ENCODE data around the gene CAMTA1. TPM values are rescaled to one million over a fixed set of nuclear protein-coding genes. Genes with fewer than 3 reads are reported as not detected.
A peak's percentile ranks its signal among the peaks of the same experiment; 100 is the strongest.

CAMTA1 gene
- polyA plus RNA-seq, 1 donor (not counting 4 experiments of a cell fraction or from before 2014, with no cell fraction given): 51.4 TPM

- H3K9me1 ChIP-seq (ENCODE audit: control insufficient read depth, extremely low read depth, insufficient read depth, low read length): no peaks in the 10 kb centered on the region
- H2AFZ ChIP-seq (ENCODE audit: control insufficient read depth, low read length): no peak overlapping the region
- H4K20me1 ChIP-seq (ENCODE audit: control insufficient read depth, extremely low read depth, insufficient read depth, low read length): no peaks in the 10 kb centered on the region
- TF ChIP-seq CTCF (optimal IDR thresholded peaks at IDR 0.05 in 1 of 3, IDR thresholded peaks at IDR 0.05 in 1 of 3, conservative IDR thresholded peaks at IDR 0.05 in 1 of 3; ENCODE audit: extremely low read depth in 1 of 3, insufficient read depth in 2 of 3, low read length in 3 of 3) (no peak), EZH2 (IDR thresholded peaks at IDR 0.05; ENCODE audit: low read length) (no peak)
- no peaks in the 10 kb centered on the region for H3K79me2 ChIP-seq (ENCODE audit: control insufficient read depth, insufficient read depth, low read length)
- no peak overlapping the region for H3K27ac ChIP-seq (ENCODE audit: control insufficient read depth, insufficient read depth, low read length)
- H3K27me3 ChIP-seq (ENCODE audit: control insufficient read depth, extremely low read depth, insufficient read depth, low read length): peaks cover 43% of the 10 kb centered on the region
- FAIRE-seq: no peak
- H3K9me3 ChIP-seq (ENCODE audit: control insufficient read depth, low read depth, low read length): no peaks in the 10 kb centered on the region
- dilution Hi-C loops (cut with MboI; ENCODE audit: extremely low pct_ligation_motif_present, low sequenced_read_pairs): no loop called here
- H3K36me3 ChIP-seq (ENCODE audit: control insufficient read depth in 2 of 2, extremely low read depth in 1 of 2, insufficient read depth in 2 of 2, low read length in 2 of 2): no peaks in the 10 kb centered on the region
- H3K4me2 ChIP-seq (ENCODE audit: control insufficient read depth, extremely low read depth, insufficient read depth, low read depth, low read length): no peak overlapping the region
- no peak for DNase-seq (ENCODE audit: low read depth, low spot score)
- H3K4me1 ChIP-seq (ENCODE audit: control insufficient read depth, extremely low read depth, insufficient read depth, low read length): no peaks in the 10 kb centered on the region
- no peak overlapping the region for H3K4me3 ChIP-seq (ENCODE audit: control insufficient read depth in 2 of 3, extremely low read depth in 1 of 3, insufficient read depth in 2 of 3, low read depth in 1 of 3, low read length in 3 of 3)
- H3K9ac ChIP-seq (ENCODE audit: control insufficient read depth, extremely low read depth, insufficient read depth, low read length): no peak overlapping the region
These were observed 308.8 kb downstream of the CAMTA1 start for GRCh38 chr1:7094086-7094485.

DNA sequence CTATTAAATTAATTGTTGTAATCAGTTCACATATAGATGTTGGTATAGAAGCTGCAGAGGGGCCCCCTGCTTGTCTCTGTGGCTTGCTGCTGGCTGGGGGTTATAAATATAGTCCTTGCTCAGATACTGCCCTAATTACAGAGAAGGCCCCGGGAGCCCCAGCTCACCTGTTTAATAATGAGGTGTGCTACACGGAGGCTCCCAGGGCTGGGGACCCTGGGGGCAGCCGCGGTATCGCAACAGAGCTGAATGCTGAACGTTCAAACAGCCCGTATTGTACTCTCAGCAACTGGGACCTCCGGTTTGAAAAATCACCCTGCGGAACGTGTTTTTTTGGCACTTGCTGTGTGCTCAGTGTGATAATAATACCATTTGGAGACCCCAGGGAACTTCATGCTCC lies 309.3 kb downstream of the CAMTA1 start:
- no peaks in the 10 kb centered on the region for H3K9me3 ChIP-seq (ENCODE audit: control insufficient read depth, low read depth, low read length)
- DNase-seq (ENCODE audit: low read depth, low spot score) (no peak), FAIRE-seq (no peak)
- H2AFZ ChIP-seq (ENCODE audit: control insufficient read depth, low read length): no peak overlapping the region
- dilution Hi-C loops (cut with MboI; ENCODE audit: extremely low pct_ligation_motif_present, low sequenced_read_pairs): no loop called here
- TF ChIP-seq EZH2 (IDR thresholded peaks at IDR 0.05; ENCODE audit: low read length): peak; percentile 30
- no peak for TF ChIP-seq CTCF (optimal IDR thresholded peaks at IDR 0.05 in 1 of 3, IDR thresholded peaks at IDR 0.05 in 1 of 3, conservative IDR thresholded peaks at IDR 0.05 in 1 of 3; ENCODE audit: extremely low read depth in 1 of 3, insufficient read depth in 2 of 3, low read length in 3 of 3)
- no peak overlapping the region for H3K4me3 ChIP-seq (ENCODE audit: control insufficient read depth in 2 of 3, extremely low read depth in 1 of 3, insufficient read depth in 2 of 3, low read depth in 1 of 3, low read length in 3 of 3)
- H4K20me1 ChIP-seq (ENCODE audit: control insufficient read depth, extremely low read depth, insufficient read depth, low read length): no peaks in the 10 kb centered on the region
- no peak overlapping the region for H3K27ac ChIP-seq (ENCODE audit: control insufficient read depth, insufficient read depth, low read length)
- H3K36me3 ChIP-seq (ENCODE audit: control insufficient read depth in 2 of 2, extremely low read depth in 1 of 2, insufficient read depth in 2 of 2, low read length in 2 of 2): no peaks in the 10 kb centered on the region
- H3K9me1 ChIP-seq (ENCODE audit: control insufficient read depth, extremely low read depth, insufficient read depth, low read length): no peaks in the 10 kb centered on the region
- no peak overlapping the region for H3K4me2 ChIP-seq (ENCODE audit: control insufficient read depth, extremely low read depth, insufficient read depth, low read depth, low read length)
- no peaks in the 10 kb centered on the region for H3K4me1 ChIP-seq (ENCODE audit: control insufficient read depth, extremely low read depth, insufficient read depth, low read length)
- H3K79me2 ChIP-seq (ENCODE audit: control insufficient read depth, insufficient read depth, low read length): no peaks in the 10 kb centered on the region
- H3K27me3 ChIP-seq (ENCODE audit: control insufficient read depth, extremely low read depth, insufficient read depth, low read length): peaks cover 43% of the 10 kb centered on the region
- no peak overlapping the region for H3K9ac ChIP-seq (ENCODE audit: control insufficient read depth, extremely low read depth, insufficient read depth, low read length)

Measured in keratinocyte (primary cell).